Measurements from ENCODE around the gene LMNB1. TPM values are rescaled to one million over a fixed set of nuclear protein-coding genes. Genes with fewer than 3 reads are reported as not detected.

Gene LMNB1
- total RNA-seq, 3 donors from 2014 or later: 113 to 137 (median 118) TPM

Other genes starting within 250 kb of the LMNB1 start
- 1 to 10 TPM; 1.1 to 1.5 (median 1.4) TPM for gene ALDH7A1, start 181.9 kb upstream of the LMNB1 start, total RNA-seq
- 10 to 100 TPM; 56.6 to 60.6 (median 56.9) TPM for gene PHAX, start 176.2 kb upstream of the LMNB1 start, total RNA-seq